Spleen (tissue), 7 donors: ENCODE results near the gene S1PR2.

ENCODE experiments used
- POLR2A ChIP-seq, 3 donors: fragments of 450-650 bp; IDR thresholded peaks; one replicate each; pipeline ENCODE4 v1.5.1; 2017; ENCODE audit warnings: antibody characterized with exemption in 3 of 3, mild to moderate bottlenecking in 1 of 3
- POLR2AphosphoS5 ChIP-seq, 3 donors: sonication (generic); formaldehyde crosslinking; IDR thresholded peaks; one replicate each; pipeline ENCODE4 v1.5.1; 2017; ENCODE audit warnings: antibody characterized with exemption in 3 of 3
- TF ChIP-seq, protein P1 (sequence below), 11 experiments: fragments of 200-600 bp in 7 of 11; fragments of 450-650 bp in 4 of 11; sonication (generic) in 4 of 11; IDR thresholded peaks in 8 of 11; conservative IDR thresholded peaks in 3 of 11; 1 replicate in 7 of 11; 2 replicates in 4 of 11; pipeline versions ENCODE4 v1.4.0 to v1.8.0; 2016 to 2021; ENCODE audit warnings: antibody characterized with exemption in 11 of 11, inconsistent platforms in 4 of 11, mild to moderate bottlenecking in 1 of 11
- donor health status: DM: no; HTN: no; CAD: no; lungs with moderate emphysema.
- donor health status: DM: no; HTN: no; CAD: no.
- donor health status: DM: no; HTN: no; CAD: no.

DNA sequence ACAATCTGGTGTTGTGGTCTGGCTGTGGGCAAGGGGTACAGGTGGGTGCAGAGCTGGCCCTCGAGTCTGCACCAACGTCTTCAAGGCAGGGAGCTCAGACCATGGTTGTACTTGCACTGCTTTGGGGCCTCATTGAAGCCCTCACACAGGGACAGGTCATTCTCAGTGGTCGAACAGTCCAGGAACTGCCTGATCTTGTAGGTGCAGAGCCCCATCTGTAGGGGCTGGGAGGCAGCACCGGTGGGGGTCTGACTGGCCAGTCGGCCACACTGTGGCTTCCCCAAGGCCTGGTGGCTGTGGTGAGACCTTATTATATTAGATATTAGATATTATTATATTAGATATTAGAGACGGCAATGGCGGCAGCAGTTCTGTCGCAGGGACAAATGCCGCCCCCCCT lies 14.0 kb downstream of the S1PR2 start:
- TF ChIP-seq, protein P1, sequence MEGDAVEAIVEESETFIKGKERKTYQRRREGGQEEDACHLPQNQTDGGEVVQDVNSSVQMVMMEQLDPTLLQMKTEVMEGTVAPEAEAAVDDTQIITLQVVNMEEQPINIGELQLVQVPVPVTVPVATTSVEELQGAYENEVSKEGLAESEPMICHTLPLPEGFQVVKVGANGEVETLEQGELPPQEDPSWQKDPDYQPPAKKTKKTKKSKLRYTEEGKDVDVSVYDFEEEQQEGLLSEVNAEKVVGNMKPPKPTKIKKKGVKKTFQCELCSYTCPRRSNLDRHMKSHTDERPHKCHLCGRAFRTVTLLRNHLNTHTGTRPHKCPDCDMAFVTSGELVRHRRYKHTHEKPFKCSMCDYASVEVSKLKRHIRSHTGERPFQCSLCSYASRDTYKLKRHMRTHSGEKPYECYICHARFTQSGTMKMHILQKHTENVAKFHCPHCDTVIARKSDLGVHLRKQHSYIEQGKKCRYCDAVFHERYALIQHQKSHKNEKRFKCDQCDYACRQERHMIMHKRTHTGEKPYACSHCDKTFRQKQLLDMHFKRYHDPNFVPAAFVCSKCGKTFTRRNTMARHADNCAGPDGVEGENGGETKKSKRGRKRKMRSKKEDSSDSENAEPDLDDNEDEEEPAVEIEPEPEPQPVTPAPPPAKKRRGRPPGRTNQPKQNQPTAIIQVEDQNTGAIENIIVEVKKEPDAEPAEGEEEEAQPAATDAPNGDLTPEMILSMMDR (IDR thresholded peaks at IDR 0.05 in 8 of 11, conservative IDR thresholded peaks at IDR 0.05 in 3 of 11), result no peak
- TF ChIP-seq POLR2AphosphoS5 (IDR thresholded peaks at IDR 0.05), result no peak
- TF ChIP-seq POLR2A (IDR thresholded peaks at IDR 0.05), result no peak
